Left lung (tissue), 10 donors: ENCODE measurements around the gene MKRN2OS. TPM values are rescaled to one million over a fixed set of nuclear protein-coding genes. Genes with fewer than 3 reads are reported as not detected.

Experiments
- ATAC-seq: fragments of 200-7000 bp; cut with Tn5 transposase; one replicate; pipeline ENCODE4 v1.9.1; 2020; ENCODE audit warnings: moderate library complexity
- DNase-seq, 4 donors: peaks; one replicate each; pipeline ENCODE4 v3.0.0-alpha.2; 2013 to 2020
- H3K27ac ChIP-seq, 2 donors: fragments of 200-600 bp; sonication (generic) in 1 of 2; one replicate each; pipeline versions ENCODE4 v1.5.0 to v1.8.0; 2020 to 2021
- H3K27me3 ChIP-seq, 2 donors: fragments of 200-600 bp; sonication (generic) in 1 of 2; one replicate each; pipeline versions ENCODE4 v1.5.0 to v1.8.0; 2020 to 2021
- H3K36me3 ChIP-seq, 2 donors: fragments of 200-600 bp; sonication (generic) in 1 of 2; one replicate each; pipeline versions ENCODE4 v1.5.0 to v1.8.0; 2020 to 2021
- H3K4me1 ChIP-seq, 2 donors: fragments of 200-600 bp; one replicate each; pipeline ENCODE4 v1.8.0; 2021
- H3K4me3 ChIP-seq, 2 donors: fragments of 200-600 bp; sonication (generic) in 1 of 2; one replicate each; pipeline versions ENCODE4 v1.5.0 to v1.8.0; 2020 to 2021; ENCODE audit warnings: mild to moderate bottlenecking in 1 of 2
- H3K9me3 ChIP-seq, 2 donors: fragments of 200-600 bp; sonication (generic) in 1 of 2; one replicate each; pipeline versions ENCODE4 v1.5.0 to v1.8.0; 2020 to 2021
- CTCF ChIP-seq, 2 donors: fragments of 200-600 bp; sonication (generic) in 1 of 2; IDR thresholded peaks; one replicate each; pipeline versions ENCODE4 v1.5.0 to v1.8.0; 2021; ENCODE audit warnings: antibody characterized with exemption in 2 of 2
- intact Hi-C, 2 donors: fragments of 100-400 bp; cut with DNase I; formaldehyde crosslinking; loops; one replicate each; pipeline versions ENCODE4 v1.11.2 to v1.14.2; 2022
- polyA plus RNA-seq, 6 donors: library from polyadenylated mRNA; unstranded; fragments of 120-200 nt; gene quantifications; one replicate each; pipeline ENCODE4 v1.2.1, GENCODE V29; 2013; ENCODE audit not compliant: insufficient read length in 6 of 6
- total RNA-seq, 2 donors: library from RNA; stranded (reverse); fragmentation: NEBNext Ultra II Directional; extraction: Animal tissue kit (Norgen Biotek cat#: 25700); gene quantifications; one replicate each; pipeline ENCODE4 v1.2.1, GENCODE V29; 2021
- donor health status: DM: no; HTN: yes; CAD: no.
- donor health status: DM: no; HTN: no; CAD: no.

Gene MKRN2OS
- total and polyA plus RNA-seq, 8 donors = 0.52 to 2.1 (median 1.3) TPM

DNA sequence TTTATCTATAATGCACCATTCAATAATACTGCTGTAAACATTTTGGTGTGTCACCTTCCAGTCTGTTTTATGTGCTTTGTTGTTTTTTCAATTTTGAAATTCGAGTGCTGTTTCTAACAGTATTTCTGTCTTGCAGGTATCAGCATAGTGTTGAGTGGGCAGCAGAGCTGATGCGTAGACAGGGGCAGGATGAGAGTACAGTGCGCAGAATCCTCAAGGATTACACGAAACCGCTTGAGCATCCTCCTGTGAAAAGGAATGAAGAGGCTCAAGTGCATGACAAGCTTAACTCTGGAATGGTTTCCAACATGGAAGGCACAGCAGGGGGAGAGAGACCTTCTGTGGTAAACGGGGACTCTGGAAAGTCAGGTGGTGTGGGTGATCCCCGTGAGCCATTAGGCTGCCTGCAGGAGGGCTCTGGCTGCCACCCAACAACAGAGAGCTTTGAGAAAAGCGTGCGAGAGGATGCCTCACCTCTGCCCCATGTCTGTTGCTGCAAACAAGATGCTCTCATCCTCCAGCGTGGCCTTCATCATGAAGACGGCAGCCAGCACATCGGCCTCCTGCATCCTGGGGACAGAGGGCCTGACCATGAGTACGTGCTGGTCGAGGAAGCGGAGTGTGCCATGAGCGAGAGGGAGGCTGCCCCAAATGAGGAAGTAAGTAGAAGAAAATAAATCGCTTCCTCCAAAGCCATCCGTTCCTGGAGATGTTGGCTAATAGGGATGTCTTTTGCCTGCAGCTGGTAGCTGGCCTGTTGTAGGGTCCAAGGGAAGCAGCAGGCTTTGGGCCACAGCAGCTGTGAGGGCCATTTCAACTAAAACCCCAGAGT lies 42.0 kb downstream of the MKRN2OS start:
- intact Hi-C loops = no loop called here
- peak in 1 of 4 donors; percentile 36 for DNase-seq
- peak; percentile 34 for ATAC-seq
- Histone ChIP-seq H3K36me3 (peaks cover 0 to 55% of the 10 kb centered on the region in 2 donors), H3K27me3 (no peaks in the 10 kb centered on the region), H3K4me3 (no peak overlapping the region), H3K27ac (no peak overlapping the region), H3K9me3 (no peaks in the 10 kb centered on the region), H3K4me1 (peaks cover 0 to 4% of the 10 kb centered on the region in 2 donors)
- no peak for TF ChIP-seq CTCF (IDR thresholded peaks at IDR 0.05)

DNA sequence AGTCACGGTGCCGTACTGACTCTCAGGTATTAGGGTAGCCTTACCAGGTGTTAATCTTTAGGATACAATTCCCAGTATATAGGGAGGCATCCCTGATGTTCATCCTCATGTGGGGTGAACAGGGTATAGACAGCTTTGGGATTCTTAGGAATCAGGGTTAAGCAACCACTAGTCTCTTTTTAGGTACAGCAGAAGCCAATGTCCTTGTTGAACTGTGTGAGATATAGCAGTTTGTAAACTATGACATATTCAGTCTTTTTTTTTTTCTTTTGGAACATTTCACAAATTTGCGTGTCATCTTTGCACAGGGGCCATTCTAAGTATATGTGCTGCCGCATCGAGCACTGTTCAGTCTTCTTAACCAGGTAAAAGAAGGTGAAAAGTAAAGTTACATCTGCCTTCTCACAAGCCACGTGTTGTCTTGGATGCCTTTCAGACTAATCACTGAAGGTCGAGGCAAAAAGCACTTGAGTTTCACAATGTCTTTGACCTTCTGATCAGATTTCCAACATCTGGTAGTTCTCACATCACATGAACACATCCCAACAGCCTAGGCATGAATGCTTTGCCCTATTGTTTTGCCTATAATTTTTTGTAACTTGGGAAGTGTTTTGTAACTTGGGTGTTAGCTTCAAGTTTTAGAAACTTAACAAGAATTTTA lies 43.8 kb downstream of the MKRN2OS start:
- ATAC-seq = no peak
- Histone ChIP-seq H3K36me3 (peaks cover 0 to 62% of the 10 kb centered on the region in 2 donors), H3K4me1 (peaks cover 0 to 4% of the 10 kb centered on the region in 2 donors), H3K9me3 (no peaks in the 10 kb centered on the region), H3K27ac (no peak overlapping the region), H3K4me3 (no peak overlapping the region), H3K27me3 (no peaks in the 10 kb centered on the region)
- no peak for DNase-seq
- intact Hi-C loops = no loop called here
- TF ChIP-seq CTCF (IDR thresholded peaks at IDR 0.05) = no peak

DNA sequence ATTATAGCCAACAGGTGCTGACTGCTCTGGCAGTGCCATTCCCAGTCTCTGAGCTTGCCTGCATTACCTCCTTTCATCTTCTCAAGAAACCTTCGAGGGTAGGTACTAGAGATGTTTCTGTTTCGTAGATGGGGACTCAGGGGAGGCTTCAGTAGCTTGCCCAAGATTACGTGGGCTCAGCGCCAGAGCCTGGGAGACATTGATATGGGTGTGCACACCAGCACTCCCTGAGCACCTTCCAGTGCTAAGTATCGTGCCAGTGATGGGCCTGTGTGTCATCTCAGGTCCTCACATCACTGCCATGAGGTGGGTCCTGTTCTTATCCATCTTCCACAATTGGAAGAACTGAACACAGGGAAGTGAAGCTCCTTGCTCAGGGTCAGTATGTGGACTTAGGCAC lies 45.8 kb downstream of the MKRN2OS start:
- H3K27me3 ChIP-seq = no peaks in the 10 kb centered on the region
- intact Hi-C loops = no loop called here
- no peak overlapping the region for H3K27ac ChIP-seq
- peaks cover 0 to 66% of the 10 kb centered on the region in 2 donors for H3K36me3 ChIP-seq
- H3K9me3 ChIP-seq = no peaks in the 10 kb centered on the region
- no peak for TF ChIP-seq CTCF (IDR thresholded peaks at IDR 0.05)
- ATAC-seq (no peak), DNase-seq (no peak)
- H3K4me3 ChIP-seq = no peak overlapping the region
- H3K4me1 ChIP-seq = peaks cover 0 to 4% of the 10 kb centered on the region in 2 donors

- no peak overlapping the region for H3K4me3 ChIP-seq
- H3K27ac ChIP-seq = no peak overlapping the region
- no peak for TF ChIP-seq CTCF (IDR thresholded peaks at IDR 0.05)
- H3K4me1 ChIP-seq = no peaks in the 10 kb centered on the region
- DNase-seq (no peak), ATAC-seq (no peak)
- intact Hi-C loops = no loop called here
- H3K27me3 ChIP-seq = no peaks in the 10 kb centered on the region
- peaks cover 0 to 82% of the 10 kb centered on the region in 2 donors for H3K36me3 ChIP-seq
- H3K9me3 ChIP-seq = no peaks in the 10 kb centered on the region
Observed at GRCh38 chr3:12496453-12496761, 48.9 kb downstream of the MKRN2OS start.

DNA sequence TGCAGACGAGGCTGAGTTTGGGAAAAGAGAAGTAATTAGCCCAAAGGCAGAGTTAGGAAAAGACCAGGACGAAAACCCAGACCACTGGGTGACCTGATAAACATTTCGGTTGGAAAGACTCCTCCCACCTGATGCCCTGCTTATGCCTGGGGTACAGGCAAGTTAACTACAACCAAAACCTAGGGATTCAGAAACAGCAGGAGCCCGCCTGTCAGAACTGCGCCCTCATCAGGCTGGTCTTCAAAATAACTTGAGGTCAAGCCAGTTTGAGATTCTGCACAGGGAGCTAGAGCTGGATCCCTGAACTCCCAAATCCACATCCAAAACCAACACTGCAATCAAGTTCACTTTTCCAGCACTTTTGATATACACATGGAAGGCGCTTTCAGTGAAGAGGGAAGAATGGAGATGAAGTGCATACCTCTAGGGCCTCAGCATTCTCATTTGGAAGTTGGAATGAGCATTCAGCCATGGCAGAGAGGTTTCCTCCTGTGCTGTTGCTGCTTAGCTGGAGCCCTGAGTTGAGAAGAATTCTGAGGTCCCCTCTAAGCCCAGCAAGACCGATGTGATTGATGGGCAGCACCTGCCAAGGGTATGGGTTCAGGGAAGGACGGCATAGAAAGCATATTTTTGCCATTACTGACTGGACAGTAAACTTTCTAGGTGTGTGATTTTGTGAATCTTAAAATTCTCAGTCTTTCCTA lies 49.4 kb downstream of the MKRN2OS start:
- no peak overlapping the region for H3K4me3 ChIP-seq
- TF ChIP-seq CTCF (IDR thresholded peaks at IDR 0.05) = no peak
- intact Hi-C loops = no loop called here
- ATAC-seq (no peak), DNase-seq (no peak)
- no peaks in the 10 kb centered on the region for H3K27me3 ChIP-seq
- no peaks in the 10 kb centered on the region for H3K4me1 ChIP-seq
- no peak overlapping the region for H3K27ac ChIP-seq
- H3K9me3 ChIP-seq = no peaks in the 10 kb centered on the region
- H3K36me3 ChIP-seq = peaks cover 0 to 83% of the 10 kb centered on the region in 2 donors
